ENCODE results near the gene COL9A2. TPM values are rescaled to one million over a fixed set of nuclear protein-coding genes. Genes with fewer than 3 reads are reported as not detected.

Gene COL9A2
- total RNA-seq, 2 donors from 2014 or later, result 2.3 to 59.1 TPM

GRCh38 chr1:40299366-40300248 lies 17.5 kb downstream of the COL9A2 start:
- intact Hi-C loops (cut with DNase I), result no loop called here
- no peaks in the 10 kb centered on the region for H3K9me3 ChIP-seq
- no peak for TF ChIP-seq CTCF (IDR thresholded peaks at IDR 0.05)
- no peak for TF ChIP-seq POLR2A (IDR thresholded peaks at IDR 0.05)
- 44 to 60% methylated on average over 8 of the region's 8 CpGs for WGBS, 2 donors
- no peaks in the 10 kb centered on the region for H3K36me3 ChIP-seq (replicated peaks in 1 of 2; ENCODE audit: insufficient read depth in 1 of 2, low read depth in 2 of 2)
- H3K4me1 ChIP-seq, result no peaks in the 10 kb centered on the region
- no peaks in the 10 kb centered on the region for H3K27me3 ChIP-seq
- DNase-seq (no peak), ATAC-seq (no peak)
- no peak overlapping the region for H3K4me3 ChIP-seq
- H3K27ac ChIP-seq, result no peak overlapping the region

- Histone ChIP-seq H3K36me3 (replicated peaks in 1 of 2; ENCODE audit: insufficient read depth in 1 of 2, low read depth in 2 of 2) (peaks cover 4 to 28% of the 10 kb centered on the region in 2 donors), H3K4me3 (no peak overlapping the region), H3K4me1 (no peaks in the 10 kb centered on the region), H3K9me3 (no peaks in the 10 kb centered on the region), H3K27ac (no peak overlapping the region), H3K27me3 (no peaks in the 10 kb centered on the region)
- TF ChIP-seq POLR2A (IDR thresholded peaks at IDR 0.05), result no peak
- no peak for TF ChIP-seq CTCF (IDR thresholded peaks at IDR 0.05)
- WGBS, 2 donors, result 79 to 85% methylated on average over 2 of the region's 2 CpGs
- no peak for DNase-seq
- no peak for ATAC-seq
- intact Hi-C loops (cut with DNase I), result no loop called here
Observed at GRCh38 chr1:40291293-40291692, 25.8 kb downstream of the COL9A2 start.

GRCh38 chr1:40281853-40282252 lies 35.2 kb downstream of the COL9A2 start:
- no peaks in the 10 kb centered on the region for H3K27me3 ChIP-seq
- peaks cover 4 to 13% of the 10 kb centered on the region in 2 donors for H3K36me3 ChIP-seq (replicated peaks in 1 of 2; ENCODE audit: insufficient read depth in 1 of 2, low read depth in 2 of 2)
- H3K27ac ChIP-seq, result no peak overlapping the region
- no peak for DNase-seq
- ATAC-seq, result no peak
- TF ChIP-seq CTCF (IDR thresholded peaks at IDR 0.05) (no peak), POLR2A (IDR thresholded peaks at IDR 0.05) (no peak)
- H3K9me3 ChIP-seq, result no peaks in the 10 kb centered on the region
- WGBS, 2 donors, result 61 to 63% methylated on average over 2 of the region's 2 CpGs
- no peak overlapping the region for H3K4me3 ChIP-seq
- no peaks in the 10 kb centered on the region for H3K4me1 ChIP-seq
- intact Hi-C loops (cut with DNase I), result no loop called here

- no peak for TF ChIP-seq CTCF (IDR thresholded peaks at IDR 0.05)
- no peak for TF ChIP-seq POLR2A (IDR thresholded peaks at IDR 0.05)
- WGBS, 2 donors, result 88 to 91% methylated on average over 3 of the region's 3 CpGs
- Histone ChIP-seq H3K4me1 (peaks cover 10% of the 10 kb centered on the region), H3K4me3 (no peak overlapping the region), H3K9me3 (no peaks in the 10 kb centered on the region), H3K27me3 (no peaks in the 10 kb centered on the region), H3K27ac (no peak overlapping the region), H3K36me3 (replicated peaks in 1 of 2; ENCODE audit: insufficient read depth in 1 of 2, low read depth in 2 of 2) (peaks cover 0 to 4% of the 10 kb centered on the region in 2 donors)
- intact Hi-C loops (cut with DNase I), result no loop called here
- ATAC-seq, result no peak
- no peak for DNase-seq
Observed at GRCh38 chr1:40276122-40276521, 41.0 kb downstream of the COL9A2 start.

- H3K9me3 ChIP-seq, result no peaks in the 10 kb centered on the region
- ATAC-seq, result no peak
- WGBS, 2 donors, result 89% methylated on average over 2 of the region's 2 CpGs
- DNase-seq, result no peak
- intact Hi-C loops (cut with DNase I), result no loop called here
- TF ChIP-seq POLR2A (IDR thresholded peaks at IDR 0.05) (no peak), CTCF (IDR thresholded peaks at IDR 0.05) (no peak)
- no peaks in the 10 kb centered on the region for H3K27me3 ChIP-seq
- H3K4me1 ChIP-seq, result peaks cover 10% of the 10 kb centered on the region
- H3K4me3 ChIP-seq, result no peak overlapping the region
- no peaks in the 10 kb centered on the region for H3K36me3 ChIP-seq (replicated peaks in 1 of 2; ENCODE audit: insufficient read depth in 1 of 2, low read depth in 2 of 2)
- H3K27ac ChIP-seq, result no peak overlapping the region
Observed at GRCh38 chr1:40274331-40274730, 42.8 kb downstream of the COL9A2 start.

Measured in body of pancreas (tissue), 4 donors.